Left renal cortex interstitium (tissue), 4 donors: Measurements from ENCODE around the gene IL9R. TPM values are rescaled to one million over a fixed set of nuclear protein-coding genes. Genes with fewer than 3 reads are reported as not detected.
"Not testable (repeated sequence)": the region's sequence is repeated elsewhere in the genome, so short reads cannot be mapped to it uniquely, and the experiment has no call there.

Experiments used
- DNase-seq, 4 donors: peaks; one replicate each; pipeline ENCODE4 v3.0.0-alpha.2; 2013; ENCODE audit warnings: low read depth in 4 of 4, low spot score in 2 of 4, missing footprints in 1 of 4
- polyA plus RNA-seq, 4 donors: library from polyadenylated mRNA; unstranded; fragments of 120-200 nt; gene quantifications; one replicate each; pipeline ENCODE4 v1.2.1, GENCODE V29; 2013; ENCODE audit not compliant: insufficient read length in 4 of 4

IL9R gene
- polyA plus RNA-seq, 4 donors = 0.13 to 0.25 TPM; not detected in 2

GRCh38 chrX:156029296-156029695 lies 31.8 kb downstream of the IL9R start:
- not testable (repeated sequence) for DNase-seq

GRCh38 chrX:156029707-156030442 lies 32.4 kb downstream of the IL9R start:
- peak in 2 of 4 donors; percentile 23 to 25 for DNase-seq

GRCh38 chrX:156030474-156030873 lies 33.0 kb downstream of the IL9R start:
- not testable (repeated sequence) for DNase-seq

Other genes starting within 250 kb of the IL9R start
- 10 to 100 TPM; 38.0 to 53.8 (median 47.2) TPM for gene VAMP7, start 116.4 kb upstream of the IL9R start, polyA plus RNA-seq